SK-N-SH (cell line): ENCODE results near the gene LTBP1. TPM values are rescaled to one million over a fixed set of nuclear protein-coding genes. Genes with fewer than 3 reads are reported as not detected.
A peak's percentile ranks its signal among the peaks of the same experiment; 100 is the strongest.

Experiments
- CTCF ChIA-PET: fragments of 300-600, 350-600 bp; formaldehyde crosslinking; extraction: SDS; loops from one replicate; lab custom pipeline; 2021; lab: Yijun Ruan, JAX
- POLR2A ChIA-PET: fragments of 350-600 bp; sonication (Branson Sonifier 250); formaldehyde crosslinking; extraction: SDS; loops from one replicate; lab custom pipeline; 2020; ENCODE audit warnings: antibody characterized with exemption, inconsistent platforms; lab: Yijun Ruan, JAX
- DNase-seq: peaks from one replicate; pipeline ENCODE4 v3.0.0; 2012
- H2AFZ ChIP-seq: fragments of 200-600 bp; sonication (generic); 2 replicates; pipeline ENCODE4 v1.8.1; 2016; ENCODE audit warnings: antibody characterized with exemption, mild to moderate bottlenecking, low read depth
- H3F3A ChIP-seq: fragments of 200-600 bp; sonication (generic); replicated peaks from 2 replicates; pipeline ENCODE3; 2016; ENCODE audit warnings: antibody characterized with exemption, mild to moderate bottlenecking; ENCODE audit not compliant: insufficient read depth
- H3K27ac ChIP-seq, 2 experiments: fragments of 200-500 bp in 1 of 2; fragments of 200-600 bp in 1 of 2; sonication (Bioruptor generic) in 1 of 2; sonication (generic), shearing (Covaris generic) in 1 of 2; 2 replicates each; pipeline versions ENCODE4 v1.5.1 to v1.6.1; 2014 to 2016; ENCODE audit warnings: low read depth in 2 of 2, inconsistent platforms in 1 of 2, low read length in 1 of 2, mild to moderate bottlenecking in 1 of 2, mixed read lengths in 1 of 2
- H3K27me3 ChIP-seq: fragments of 200-600 bp; sonication (generic), shearing (Covaris generic); 2 replicates; pipeline ENCODE4 v1.6.1; 2016; ENCODE audit warnings: mixed run types; ENCODE audit not compliant: insufficient read depth
- H3K36me3 ChIP-seq, 2 experiments: fragments of 200-500 bp in 1 of 2; fragments of 200-600 bp in 1 of 2; sonication (Bioruptor generic) in 1 of 2; sonication (generic) in 1 of 2; replicated peaks in 1 of 2; 2 replicates each; pipeline versions ENCODE3 to v1.5.1; 2014 to 2016; ENCODE audit warnings: low read length in 1 of 2, mild to moderate bottlenecking in 1 of 2; ENCODE audit not compliant: insufficient read depth in 2 of 2, control insufficient read depth in 1 of 2
- H3K4me1 ChIP-seq, 2 experiments: fragments of 200-500 bp in 1 of 2; fragments of 200-600 bp in 1 of 2; sonication (Bioruptor generic) in 1 of 2; sonication (generic), shearing (Covaris generic) in 1 of 2; 2 replicates each; pipeline versions ENCODE4 v1.5.1 to v1.6.1; 2014 to 2016; ENCODE audit warnings: low read depth in 1 of 2, low read length in 1 of 2, mixed run types in 1 of 2; ENCODE audit not compliant: insufficient read depth in 2 of 2, control insufficient read depth in 1 of 2
- H3K4me2 ChIP-seq: fragments of 200-600 bp; sonication (generic), shearing (Covaris generic); 2 replicates; pipeline ENCODE4 v1.6.1; 2017; ENCODE audit warnings: mixed run types
- H3K4me3 ChIP-seq, 2 experiments: fragments of 200-500 bp in 1 of 2; fragments of 200-600 bp in 1 of 2; sonication (Bioruptor generic) in 1 of 2; sonication (generic), shearing (Covaris generic) in 1 of 2; 2 replicates each; pipeline versions ENCODE4 v1.5.1 to v1.8.1; 2014 to 2016; ENCODE audit warnings: low read depth in 2 of 2, inconsistent platforms in 1 of 2, low read length in 1 of 2, mild to moderate bottlenecking in 1 of 2, mixed read lengths in 1 of 2, moderate library complexity in 1 of 2
- H3K79me2 ChIP-seq: fragments of 200-600 bp; sonication (generic); 2 replicates; pipeline ENCODE4 v1.8.1; 2017; ENCODE audit warnings: mild to moderate bottlenecking; ENCODE audit not compliant: insufficient read depth
- H3K9ac ChIP-seq: fragments of 200-600 bp; sonication (generic); 2 replicates; pipeline ENCODE4 v1.6.1; 2017; ENCODE audit warnings: mixed run types
- H3K9me2 ChIP-seq: fragments of 200-600 bp; sonication (generic); 2 replicates; pipeline ENCODE4 v1.6.1; 2017; ENCODE audit warnings: mixed run types
- H3K9me3 ChIP-seq: fragments of 200-600 bp; sonication (generic); 2 replicates; pipeline ENCODE4 v1.6.1; 2017; ENCODE audit warnings: mixed run types, mild to moderate bottlenecking, moderate library complexity
- H4K20me1 ChIP-seq: fragments of 200-600 bp; sonication (generic); 2 replicates; pipeline ENCODE4 v1.6.1; 2017; ENCODE audit warnings: mild to moderate bottlenecking, mixed run types; ENCODE audit not compliant: insufficient read depth
- CHD2 ChIP-seq: fragments of 150-350 bp; IDR thresholded peaks from 2 replicates; pipeline ENCODE4 v1.6.1; 2018; ENCODE audit warnings: low read length; ENCODE audit not compliant: partially characterized antibody
- ELF1 ChIP-seq: IDR thresholded peaks from 2 replicates; pipeline ENCODE4 v1.4.0; 2012
- FOSL2 ChIP-seq: IDR thresholded peaks from 2 replicates; pipeline ENCODE4 v1.4.0; 2012; ENCODE audit warnings: low read depth, mild to moderate bottlenecking, moderate library complexity, borderline replicate concordance
- FOXJ3 ChIP-seq: sonication (generic); formaldehyde crosslinking; IDR thresholded peaks from 2 replicates; pipeline ENCODE4 v1.5.1; 2020; ENCODE audit warnings: mild to moderate bottlenecking, missing genetic modification reagents
- GABPA ChIP-seq: IDR thresholded peaks from 2 replicates; pipeline ENCODE4 v1.4.0; 2012; ENCODE audit warnings: low read depth, mild to moderate bottlenecking
- GATA2 ChIP-seq: sonication (generic); formaldehyde crosslinking; IDR thresholded peaks from 2 replicates; pipeline ENCODE4 v1.5.0; 2020; ENCODE audit warnings: mild to moderate bottlenecking, missing genetic modification reagents
- JUND ChIP-seq: IDR thresholded peaks from 2 replicates; pipeline ENCODE4 v1.4.0; 2012
- MEF2A ChIP-seq: IDR thresholded peaks from 2 replicates; pipeline ENCODE4 v1.4.0; 2012; ENCODE audit warnings: low read depth, borderline replicate concordance
- NFIC ChIP-seq: IDR thresholded peaks from 2 replicates; pipeline ENCODE4 v1.4.0; 2012; ENCODE audit warnings: borderline replicate concordance
- NRF1 ChIP-seq: IDR thresholded peaks from 2 replicates; pipeline ENCODE4 v1.6.1; 2012; ENCODE audit warnings: low read depth, mild to moderate bottlenecking, low read length
- POLR2AphosphoS5 ChIP-seq: IDR thresholded peaks from 2 replicates; pipeline ENCODE4 v1.6.1; 2012; ENCODE audit warnings: low read depth, low read length
- RAD21 ChIP-seq: IDR thresholded peaks from 2 replicates; pipeline ENCODE4 v1.6.1; 2012; ENCODE audit warnings: mild to moderate bottlenecking, low read length
- RCOR1 ChIP-seq: fragments of 150-350 bp; IDR thresholded peaks from 2 replicates; pipeline ENCODE4 v1.6.1; 2017; ENCODE audit warnings: antibody characterized with exemption, low read length
- RFX5 ChIP-seq: IDR thresholded peaks from 2 replicates; pipeline ENCODE4 v1.6.1; 2012; ENCODE audit warnings: mild to moderate bottlenecking, improper control_type of control experiment, low read length
- SIN3A ChIP-seq: IDR thresholded peaks from 2 replicates; pipeline ENCODE4 v1.6.1; 2012; ENCODE audit warnings: low read depth, mild to moderate bottlenecking, low read length, moderate library complexity, borderline replicate concordance
- TCF12 ChIP-seq: IDR thresholded peaks from 2 replicates; pipeline ENCODE4 v1.4.0; 2012
- USF1 ChIP-seq: IDR thresholded peaks from 2 replicates; pipeline ENCODE4 v1.4.0; 2012; ENCODE audit warnings: low read depth, borderline replicate concordance
- YY1 ChIP-seq: IDR thresholded peaks from 2 replicates; pipeline ENCODE4 v1.4.0; 2012; ENCODE audit warnings: low read depth, mild to moderate bottlenecking
- ZBTB33 ChIP-seq: IDR thresholded peaks from 2 replicates; pipeline ENCODE4 v1.4.0; 2012; ENCODE audit warnings: low read depth, borderline replicate concordance
- WGBS: methylation state at CpG from one replicate; pipeline ENCODE4 v1.1.6; 2017; ENCODE audit warnings: low lambda C conversion rate; 5-methylcytosine and 5-hydroxymethylcytosine counted together
- polyA plus RNA-seq, 3 experiments: library from polyadenylated mRNA; depleted of rRNA; stranded (reverse); fragments of >200 nt; gene quantifications; 2 replicates each; pipeline ENCODE4 v1.2.3, GENCODE V29; 2012
- TF ChIP-seq, protein P1 (sequence below): IDR thresholded peaks from 2 replicates; pipeline ENCODE4 v1.4.0; 2012; ENCODE audit warnings: low read depth
- TF ChIP-seq, protein P2 (sequence below): IDR thresholded peaks from 2 replicates; pipeline ENCODE4 v1.6.1; 2012; ENCODE audit warnings: mild to moderate bottlenecking, low read depth, low read length, moderate library complexity

The LTBP1 gene
- polyA plus RNA-seq, 1 of the 3 experiments (the other 2 are of a cell fraction): 467 TPM

DNA sequence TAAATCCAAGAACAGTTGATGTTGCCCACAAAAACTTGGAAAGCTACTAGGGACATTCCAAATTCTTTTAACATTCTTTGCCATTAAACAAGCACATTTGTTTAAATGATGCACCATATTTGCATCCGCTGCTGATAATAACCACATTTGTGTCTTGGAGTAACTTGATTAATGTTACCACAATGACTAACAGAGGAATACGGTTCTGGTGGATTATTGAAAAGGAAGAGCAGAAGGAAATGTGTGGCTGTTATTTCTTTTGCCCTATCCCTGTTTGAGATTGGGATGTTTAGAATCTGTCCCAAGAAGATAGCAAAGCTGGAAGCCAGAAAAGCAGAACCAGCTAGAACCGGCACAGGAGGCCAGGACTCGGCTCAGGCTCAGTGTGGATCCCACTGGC, 490.5 kb downstream of the LTBP1 start (continued):
- TF ChIP-seq RCOR1 (no peak), GATA2 (CRISPR knock-in tag) (no peak), ZBTB33 (peak; percentile 77; the same call in 1 of the 2 replicates), YY1 (peak; percentile 64; the same call in 1 of the 2 replicates), MEF2A (peak; percentile 76; the same call in 1 of the 2 replicates), SIN3A (peak; percentile 79; the same call in 1 of the 2 replicates), GABPA (peak; percentile 41; the same call in 1 of the 2 replicates), ELF1 (peak; percentile 38; the same call in 1 of the 2 replicates), NFIC (peak; percentile 99), JUND (peak; percentile 99)
- TF ChIP-seq, protein P1, sequence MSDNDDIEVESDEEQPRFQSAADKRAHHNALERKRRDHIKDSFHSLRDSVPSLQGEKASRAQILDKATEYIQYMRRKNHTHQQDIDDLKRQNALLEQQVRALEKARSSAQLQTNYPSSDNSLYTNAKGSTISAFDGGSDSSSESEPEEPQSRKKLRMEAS: peak; percentile 82; the same call in 1 of the 2 replicates

GRCh38 chr2:33437815-33438214, 491.1 kb downstream of the LTBP1 start:
- no peak for TF ChIP-seq POLR2AphosphoS5
- TF ChIP-seq TCF12: no peak
- TF ChIP-seq, protein P2, sequence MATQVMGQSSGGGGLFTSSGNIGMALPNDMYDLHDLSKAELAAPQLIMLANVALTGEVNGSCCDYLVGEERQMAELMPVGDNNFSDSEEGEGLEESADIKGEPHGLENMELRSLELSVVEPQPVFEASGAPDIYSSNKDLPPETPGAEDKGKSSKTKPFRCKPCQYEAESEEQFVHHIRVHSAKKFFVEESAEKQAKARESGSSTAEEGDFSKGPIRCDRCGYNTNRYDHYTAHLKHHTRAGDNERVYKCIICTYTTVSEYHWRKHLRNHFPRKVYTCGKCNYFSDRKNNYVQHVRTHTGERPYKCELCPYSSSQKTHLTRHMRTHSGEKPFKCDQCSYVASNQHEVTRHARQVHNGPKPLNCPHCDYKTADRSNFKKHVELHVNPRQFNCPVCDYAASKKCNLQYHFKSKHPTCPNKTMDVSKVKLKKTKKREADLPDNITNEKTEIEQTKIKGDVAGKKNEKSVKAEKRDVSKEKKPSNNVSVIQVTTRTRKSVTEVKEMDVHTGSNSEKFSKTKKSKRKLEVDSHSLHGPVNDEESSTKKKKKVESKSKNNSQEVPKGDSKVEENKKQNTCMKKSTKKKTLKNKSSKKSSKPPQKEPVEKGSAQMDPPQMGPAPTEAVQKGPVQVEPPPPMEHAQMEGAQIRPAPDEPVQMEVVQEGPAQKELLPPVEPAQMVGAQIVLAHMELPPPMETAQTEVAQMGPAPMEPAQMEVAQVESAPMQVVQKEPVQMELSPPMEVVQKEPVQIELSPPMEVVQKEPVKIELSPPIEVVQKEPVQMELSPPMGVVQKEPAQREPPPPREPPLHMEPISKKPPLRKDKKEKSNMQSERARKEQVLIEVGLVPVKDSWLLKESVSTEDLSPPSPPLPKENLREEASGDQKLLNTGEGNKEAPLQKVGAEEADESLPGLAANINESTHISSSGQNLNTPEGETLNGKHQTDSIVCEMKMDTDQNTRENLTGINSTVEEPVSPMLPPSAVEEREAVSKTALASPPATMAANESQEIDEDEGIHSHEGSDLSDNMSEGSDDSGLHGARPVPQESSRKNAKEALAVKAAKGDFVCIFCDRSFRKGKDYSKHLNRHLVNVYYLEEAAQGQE: no peak
- no peak for TF ChIP-seq USF1
- TF ChIP-seq FOXJ3 (CRISPR knock-in tag): no peak
- no peak for TF ChIP-seq NFIC
- TF ChIP-seq SIN3A: no peak
- TF ChIP-seq NRF1: no peak
- TF ChIP-seq RAD21: no peak
- TF ChIP-seq FOSL2: no peak
- TF ChIP-seq GATA2 (CRISPR knock-in tag): no peak
- TF ChIP-seq CHD2: no peak
- TF ChIP-seq RFX5: no peak
- TF ChIP-seq, protein P1: no peak
- ChIA-PET CTCF (interaction anchor here (0.9 kb wide), 1 partner anchor 146 kb away, joined by 3 read pairs; no protein-coding TSS in a partner anchor), POLR2A (no interaction called here)
- Histone ChIP-seq H4K20me1 (no peaks in the 10 kb centered on the region), H3K9ac (peak overlapping the region; percentile 60), H3K4me2 (peak overlapping the region; percentile 65), H3K4me3 (peak overlapping the region in 1 of 2 experiments; percentile 6; a peak in 2 of 4 replicates), H3F3A (peaks cover 31% of the 10 kb centered on the region), H3K4me1 (peaks cover 0 to 9% of the 10 kb centered on the region in 2 experiments; a peak in 2 of 4 replicates), H3K79me2 (peaks cover 9% of the 10 kb centered on the region; the same call in 1 of the 2 replicates), H3K9me2 (no peaks in the 10 kb centered on the region), H3K9me3 (no peaks in the 10 kb centered on the region), H3K27ac (peak overlapping the region; percentile 81 to 92; a peak in 3 of 4 replicates), H2AFZ (no peak overlapping the region), H3K36me3 (no peaks in the 10 kb centered on the region), H3K27me3 (no peaks in the 10 kb centered on the region)
- WGBS: 26% methylated on average over 2 of the region's 2 CpGs
- no peak for DNase-seq
